ENCODE measurements around the gene MYL11.
A peak's percentile ranks its signal among the peaks of the same experiment; 100 is the strongest.
"Not testable (repeated sequence)": the region's sequence is repeated elsewhere in the genome, so short reads cannot be mapped to it uniquely, and the experiment has no call there.

Gene MYL11, protein sequence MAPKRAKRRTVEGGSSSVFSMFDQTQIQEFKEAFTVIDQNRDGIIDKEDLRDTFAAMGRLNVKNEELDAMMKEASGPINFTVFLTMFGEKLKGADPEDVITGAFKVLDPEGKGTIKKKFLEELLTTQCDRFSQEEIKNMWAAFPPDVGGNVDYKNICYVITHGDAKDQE

GRCh38 chr16:30374538-30374937 is at the start of gene MYL11:
Gene MYL11, plus strand, starts transcription at chr16:30374802. Its CDS starts 56 bp downstream, at chr16:30374858.
- Mint-ChIP-seq H3K27me3 (ENCODE audit: low read depth) (no peaks in the 10 kb centered on the region), H3K4me1 (ENCODE audit: low read depth) (peaks cover 25% of the 10 kb centered on the region), H3K4me3 (no peak within 1 kb of the TSS), H3K9me3 (no peaks in the 10 kb centered on the region), H3K36me3 (ENCODE audit: low read depth) (peaks cover 14% of the 10 kb centered on the region), H3K27ac (peak within 1 kb of the TSS; percentile 53)

DNA sequence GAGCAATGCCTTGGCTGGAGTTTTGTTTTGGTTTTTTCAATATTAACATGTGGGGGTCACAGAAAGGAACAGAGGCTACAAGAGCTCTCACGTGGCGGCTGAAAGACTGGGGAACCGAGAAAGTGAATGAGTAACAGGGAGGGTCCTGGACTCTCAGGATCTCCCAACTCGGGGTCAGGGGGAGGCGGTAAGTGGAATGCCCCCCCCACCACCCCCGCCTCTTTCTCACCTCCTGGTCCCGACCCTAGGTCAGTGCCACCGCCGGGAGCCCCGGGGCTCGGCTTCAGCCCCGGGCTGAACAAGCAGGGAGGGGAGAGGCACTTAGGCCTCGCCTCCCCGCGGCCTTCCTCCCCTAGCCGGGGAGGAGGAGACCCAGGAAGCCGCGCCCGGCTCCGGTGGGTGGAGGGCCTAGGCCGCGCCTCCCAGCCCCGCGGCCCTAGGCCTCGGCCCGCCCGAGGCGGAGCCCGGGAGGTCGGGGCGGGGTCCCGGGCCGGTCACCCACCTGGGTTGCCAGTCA is 40.1 kb upstream of the MYL11 start:
- not testable (repeated sequence) for H3K36me3 Mint-ChIP-seq (ENCODE audit: low read depth); H3K27me3 Mint-ChIP-seq (ENCODE audit: low read depth); H3K9me3 Mint-ChIP-seq
- peaks cover 17% of the 10 kb centered on the region for H3K4me1 Mint-ChIP-seq (ENCODE audit: low read depth)
- H3K27ac Mint-ChIP-seq = peak overlapping the region; percentile 88
- H3K4me3 Mint-ChIP-seq = peak overlapping the region; percentile 96

DNA sequence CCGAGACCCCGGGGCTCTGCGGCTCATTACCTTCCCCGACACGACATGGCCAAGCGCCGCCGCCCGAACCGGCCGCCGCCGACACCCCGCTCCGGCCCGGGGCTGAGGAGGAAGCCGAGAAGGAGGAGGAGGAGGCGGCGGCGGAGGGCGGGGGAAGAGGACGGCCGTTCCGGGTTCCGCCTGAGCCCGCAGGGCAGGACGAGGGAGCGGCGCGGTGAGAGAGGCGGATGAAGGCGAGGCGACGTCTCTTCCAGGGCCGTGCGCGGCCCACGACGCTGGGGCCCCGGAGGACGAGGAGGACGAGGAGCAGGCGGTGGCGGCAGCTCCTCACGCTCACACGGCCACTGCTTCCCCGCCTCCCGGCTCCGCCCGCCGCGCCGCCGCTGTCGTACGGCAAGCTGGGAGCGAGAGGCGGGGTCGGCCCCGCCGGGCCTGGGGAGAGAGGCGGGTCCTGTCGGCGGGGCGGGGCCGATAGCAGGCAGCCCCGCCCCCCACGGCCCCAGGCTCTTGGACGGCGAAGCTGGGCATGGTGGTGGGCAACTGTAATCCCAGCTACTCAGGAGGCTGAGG is 39.5 kb upstream of the MYL11 start:
- H3K27me3 Mint-ChIP-seq (ENCODE audit: low read depth); H3K9me3 Mint-ChIP-seq; H3K36me3 Mint-ChIP-seq (ENCODE audit: low read depth): not testable (repeated sequence)
- H3K27ac Mint-ChIP-seq = peak overlapping the region; percentile 86
- peaks cover 16% of the 10 kb centered on the region for H3K4me1 Mint-ChIP-seq (ENCODE audit: low read depth)
- peak overlapping the region; percentile 85 for H3K4me3 Mint-ChIP-seq

GRCh38 chr16:30335598-30336474 is 38.8 kb upstream of the MYL11 start:
- Mint-ChIP-seq H3K4me1 (ENCODE audit: low read depth) (peaks cover 17% of the 10 kb centered on the region), H3K27me3 (ENCODE audit: low read depth) (no peaks in the 10 kb centered on the region)

DNA sequence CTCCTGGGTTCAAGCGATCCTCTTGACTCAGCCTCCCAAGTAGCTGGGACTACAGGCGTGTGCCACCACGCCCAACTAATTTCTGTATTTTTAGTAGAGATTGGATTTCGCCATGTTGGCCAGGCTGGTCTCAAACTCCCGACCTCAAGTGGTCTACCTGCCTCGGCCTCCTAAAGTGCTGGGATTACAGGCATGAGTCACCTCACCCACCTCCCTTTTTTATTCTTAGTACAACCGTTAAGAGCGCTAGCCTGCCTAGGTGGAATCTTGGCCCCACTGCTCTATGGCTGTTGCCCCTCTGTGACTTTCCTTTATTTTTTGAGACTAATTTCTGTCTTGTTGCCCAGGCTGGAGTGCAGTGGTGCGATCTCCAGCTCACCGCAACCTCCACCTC is 36.6 kb upstream of the MYL11 start:
- H3K27ac Mint-ChIP-seq; H3K27me3 Mint-ChIP-seq (ENCODE audit: low read depth); H3K4me3 Mint-ChIP-seq; H3K9me3 Mint-ChIP-seq; H3K36me3 Mint-ChIP-seq (ENCODE audit: low read depth): not testable (repeated sequence)
- peaks cover 12% of the 10 kb centered on the region for H3K4me1 Mint-ChIP-seq (ENCODE audit: low read depth)

More at GRCh38 chr16:30335598-30336474, 38.8 kb upstream of the MYL11 start:
- no peaks in the 10 kb centered on the region for H3K9me3 Mint-ChIP-seq
- no peaks in the 10 kb centered on the region for H3K36me3 Mint-ChIP-seq (ENCODE audit: low read depth)
- peak overlapping the region; percentile 85 for H3K4me3 Mint-ChIP-seq
- peak overlapping the region; percentile 86 for H3K27ac Mint-ChIP-seq

DNA sequence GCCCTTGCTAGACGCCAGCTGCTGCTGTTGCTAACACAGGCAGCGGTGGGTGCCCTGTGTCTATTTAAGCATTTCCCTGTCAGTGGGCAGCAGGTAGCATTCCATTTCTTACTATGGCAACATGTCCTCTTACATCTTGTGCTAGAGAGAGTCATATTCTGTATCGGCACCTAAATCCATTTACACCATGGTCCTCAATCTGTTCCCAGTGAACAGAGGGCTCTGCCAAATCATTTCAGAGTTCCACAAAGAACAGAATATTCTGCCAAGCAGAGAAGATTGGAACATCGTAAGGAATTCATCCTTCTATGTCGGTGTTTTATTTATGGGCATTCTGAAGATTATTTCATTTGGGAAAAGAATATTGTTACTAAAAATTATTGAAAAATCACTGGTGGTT is 35.9 kb upstream of the MYL11 start:
- not testable (repeated sequence) for H3K27ac Mint-ChIP-seq; H3K36me3 Mint-ChIP-seq (ENCODE audit: low read depth); H3K4me3 Mint-ChIP-seq; H3K27me3 Mint-ChIP-seq (ENCODE audit: low read depth); H3K9me3 Mint-ChIP-seq
- peaks cover 12% of the 10 kb centered on the region for H3K4me1 Mint-ChIP-seq (ENCODE audit: low read depth)

DNA sequence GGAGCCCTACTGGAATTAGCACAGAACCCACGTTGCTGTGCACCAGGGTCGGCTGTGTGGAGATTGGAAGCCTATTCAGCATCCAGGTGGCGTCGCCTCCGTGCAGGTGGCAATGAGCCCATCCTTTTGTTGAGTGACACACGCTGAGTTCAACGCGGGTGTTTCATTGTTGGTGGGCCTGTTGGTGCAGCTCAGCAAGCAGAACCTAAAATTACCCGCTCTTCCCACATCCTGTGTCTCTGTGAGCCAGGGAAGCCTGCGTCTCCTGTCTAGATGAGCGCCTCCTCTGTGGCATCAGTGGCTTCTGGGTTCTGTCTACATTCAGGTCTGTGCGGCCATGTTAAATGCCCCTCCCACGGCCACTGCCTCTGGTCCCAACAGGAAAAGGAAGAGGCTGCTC is 34.0 kb upstream of the MYL11 start:
- no peak overlapping the region for H3K27ac Mint-ChIP-seq

DNA sequence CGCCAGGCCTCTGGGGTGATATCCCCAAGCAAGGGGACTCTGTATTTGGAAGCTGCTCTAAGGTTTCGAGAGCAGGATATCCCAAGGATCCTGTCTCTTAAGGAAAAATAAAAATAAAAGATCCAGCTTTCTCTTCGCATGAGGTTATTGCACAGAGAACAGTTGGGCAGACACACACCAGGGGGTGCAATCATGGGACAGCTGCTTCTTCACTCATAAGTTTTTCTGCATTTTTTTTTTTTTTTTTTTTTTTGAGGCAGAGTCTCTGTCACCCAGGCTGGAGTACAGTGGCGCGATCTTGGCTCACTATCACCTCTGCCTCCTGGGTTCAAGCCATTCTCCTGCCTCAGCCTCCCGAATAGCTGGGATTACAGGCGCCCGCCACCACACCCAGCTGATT is 32.6 kb upstream of the MYL11 start:
- H3K4me1 Mint-ChIP-seq (ENCODE audit: low read depth); H3K27me3 Mint-ChIP-seq (ENCODE audit: low read depth); H3K4me3 Mint-ChIP-seq; H3K9me3 Mint-ChIP-seq; H3K27ac Mint-ChIP-seq; H3K36me3 Mint-ChIP-seq (ENCODE audit: low read depth): not testable (repeated sequence)

More for the DNA sequence above, 34.0 kb upstream of the MYL11 start:
- Mint-ChIP-seq H3K27me3 (ENCODE audit: low read depth) (no peaks in the 10 kb centered on the region), H3K9me3 (no peaks in the 10 kb centered on the region), H3K36me3 (ENCODE audit: low read depth) (peaks cover 1% of the 10 kb centered on the region), H3K4me3 (no peak overlapping the region), H3K4me1 (ENCODE audit: low read depth) (peaks cover 8% of the 10 kb centered on the region)

DNA sequence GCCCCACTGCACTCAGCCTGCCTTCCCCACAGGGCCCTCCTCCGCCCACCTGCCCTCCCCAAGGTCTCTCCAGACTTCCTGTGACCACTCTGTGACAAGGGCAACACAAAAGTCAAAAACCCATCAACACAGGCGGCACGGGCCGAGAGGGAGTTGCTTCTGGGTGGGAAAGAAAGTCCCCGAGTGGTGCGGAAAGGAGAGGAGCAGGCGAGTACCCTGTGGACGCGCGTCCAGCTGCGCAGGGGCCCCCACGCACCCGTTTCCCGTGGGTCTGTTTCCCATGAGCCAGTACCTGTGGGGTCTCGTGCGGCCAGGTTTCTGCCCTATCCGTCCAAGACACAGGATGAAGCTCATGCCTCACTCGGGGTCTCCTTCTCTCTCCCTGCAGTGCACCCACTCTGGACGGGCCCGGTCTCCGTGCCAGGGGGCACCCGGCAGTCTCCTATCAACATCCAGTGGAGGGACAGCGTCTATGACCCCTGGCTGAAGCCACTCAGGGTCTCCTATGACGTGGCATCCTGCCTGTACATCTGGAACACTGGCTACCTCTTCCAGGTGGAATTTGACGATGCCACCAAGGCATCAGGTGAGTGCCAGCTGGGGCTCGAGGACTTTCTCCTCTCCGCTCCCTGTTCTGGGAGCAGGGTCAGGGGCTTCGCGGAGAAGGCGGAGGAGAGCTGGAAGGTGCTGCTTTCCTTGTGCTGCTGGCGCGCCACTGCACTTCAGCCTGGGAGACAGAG is 31.7 kb upstream of the MYL11 start:
- H3K4me1 Mint-ChIP-seq (ENCODE audit: low read depth) = peaks cover 4% of the 10 kb centered on the region

DNA sequence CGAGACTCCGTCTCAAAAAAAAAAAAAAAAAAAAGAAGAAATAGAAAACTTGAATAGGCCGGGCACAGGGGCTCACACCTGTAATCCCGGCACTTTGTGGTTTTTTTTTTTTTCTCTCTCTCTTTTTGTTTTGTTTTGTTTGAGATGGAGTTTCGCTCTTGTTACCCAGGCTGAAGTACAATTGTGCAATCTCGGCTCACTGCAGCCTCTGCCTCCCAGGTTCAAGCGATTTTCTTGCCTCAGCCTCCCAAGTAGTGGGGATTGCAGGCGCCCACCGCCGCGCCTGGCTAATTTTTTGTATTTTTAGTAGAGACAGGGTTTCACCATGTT is 31.1 kb upstream of the MYL11 start:
- H3K4me3 Mint-ChIP-seq; H3K36me3 Mint-ChIP-seq (ENCODE audit: low read depth); H3K27ac Mint-ChIP-seq; H3K9me3 Mint-ChIP-seq; H3K4me1 Mint-ChIP-seq (ENCODE audit: low read depth); H3K27me3 Mint-ChIP-seq (ENCODE audit: low read depth): not testable (repeated sequence)

More for the DNA sequence above, 31.7 kb upstream of the MYL11 start:
- peaks cover 1% of the 10 kb centered on the region for H3K36me3 Mint-ChIP-seq (ENCODE audit: low read depth)
- H3K27ac Mint-ChIP-seq = no peak overlapping the region
- H3K9me3 Mint-ChIP-seq = no peaks in the 10 kb centered on the region
- H3K4me3 Mint-ChIP-seq = no peak overlapping the region
- H3K27me3 Mint-ChIP-seq (ENCODE audit: low read depth) = no peaks in the 10 kb centered on the region

GRCh38 chr16:30346286-30346685 is 28.3 kb upstream of the MYL11 start:
- no peaks in the 10 kb centered on the region for H3K9me3 Mint-ChIP-seq
- H3K4me3 Mint-ChIP-seq = no peak overlapping the region
- H3K27ac Mint-ChIP-seq = no peak overlapping the region
- peaks cover 8% of the 10 kb centered on the region for H3K36me3 Mint-ChIP-seq (ENCODE audit: low read depth)
- H3K4me1 Mint-ChIP-seq (ENCODE audit: low read depth) = peaks cover 5% of the 10 kb centered on the region
- H3K27me3 Mint-ChIP-seq (ENCODE audit: low read depth) = no peaks in the 10 kb centered on the region

DNA sequence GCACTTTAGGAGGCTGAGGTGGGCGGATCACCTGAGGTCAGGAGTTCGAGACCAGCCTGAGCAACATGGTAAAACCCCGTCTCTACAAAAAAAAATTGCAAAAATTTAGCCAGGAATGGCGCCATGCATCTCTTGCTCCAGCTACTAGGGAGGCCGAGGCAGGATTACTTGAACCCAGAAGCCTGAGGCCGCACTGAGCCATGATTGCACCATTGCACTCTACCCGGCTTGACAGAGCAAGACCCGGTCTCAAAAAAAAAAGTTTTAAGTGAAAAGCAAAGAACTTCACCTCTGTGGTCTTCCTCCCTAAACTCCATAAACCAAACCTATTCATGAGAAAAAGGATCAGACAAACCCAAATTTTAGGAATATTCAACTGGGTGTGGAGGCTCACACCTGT is 26.5 kb upstream of the MYL11 start:
- Mint-ChIP-seq H3K36me3 (ENCODE audit: low read depth) (peaks cover 22% of the 10 kb centered on the region), H3K4me3 (no peak overlapping the region), H3K4me1 (ENCODE audit: low read depth) (peaks cover 6% of the 10 kb centered on the region), H3K9me3 (no peaks in the 10 kb centered on the region), H3K27ac (no peak overlapping the region), H3K27me3 (ENCODE audit: low read depth) (no peaks in the 10 kb centered on the region)

- H3K4me3 Mint-ChIP-seq = no peak overlapping the region
- H3K4me1 Mint-ChIP-seq (ENCODE audit: low read depth) = peaks cover 10% of the 10 kb centered on the region
- H3K36me3 Mint-ChIP-seq (ENCODE audit: low read depth) = peaks cover 25% of the 10 kb centered on the region
- no peaks in the 10 kb centered on the region for H3K27me3 Mint-ChIP-seq (ENCODE audit: low read depth)
- H3K9me3 Mint-ChIP-seq = no peaks in the 10 kb centered on the region
- no peak overlapping the region for H3K27ac Mint-ChIP-seq
These were observed 25.7 kb upstream of the MYL11 start for GRCh38 chr16:30348929-30349328.

DNA sequence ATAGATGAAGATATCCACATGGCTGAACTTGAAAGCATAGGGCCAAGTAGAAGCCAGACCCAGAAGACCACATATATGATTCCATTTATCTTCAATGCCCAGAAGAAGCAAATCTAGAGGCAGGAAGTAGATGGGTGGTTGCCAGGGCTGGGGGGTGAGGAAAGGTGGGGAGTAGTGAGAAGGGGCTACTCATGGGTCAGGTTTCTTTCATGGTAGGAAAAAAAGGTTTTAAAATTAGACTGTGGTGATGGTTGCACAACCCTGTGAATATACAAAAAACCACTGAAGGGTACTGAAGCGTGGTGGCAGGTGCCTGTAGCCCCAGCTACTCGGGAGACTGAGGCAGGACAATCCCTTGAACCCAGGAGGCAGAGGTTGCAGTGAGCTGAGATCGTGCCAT is 24.9 kb upstream of the MYL11 start:
- peaks cover 28% of the 10 kb centered on the region for H3K36me3 Mint-ChIP-seq (ENCODE audit: low read depth)
- no peak overlapping the region for H3K4me3 Mint-ChIP-seq
- peak overlapping the region; percentile 49 for H3K27ac Mint-ChIP-seq
- H3K4me1 Mint-ChIP-seq (ENCODE audit: low read depth) = peaks cover 15% of the 10 kb centered on the region
- no peaks in the 10 kb centered on the region for H3K9me3 Mint-ChIP-seq
- H3K27me3 Mint-ChIP-seq (ENCODE audit: low read depth) = no peaks in the 10 kb centered on the region

All from T-helper 1 cell treated with Interleukin-12 subunit alpha and Interleukin-12 subunit beta and Interleukin-4 antibody, amounts not matched to agents 30 μg/mL and 1 μg/mL, for 36 hours (primary cell).